ENCODE data around the gene CYP3A7. TPM values are rescaled to one million over a fixed set of nuclear protein-coding genes. Genes with fewer than 3 reads are reported as not detected.

Gene CYP3A7
- total RNA-seq = under 1 TPM in 1 of 4 donors, not detected in 3; 0.91 TPM

DNA sequence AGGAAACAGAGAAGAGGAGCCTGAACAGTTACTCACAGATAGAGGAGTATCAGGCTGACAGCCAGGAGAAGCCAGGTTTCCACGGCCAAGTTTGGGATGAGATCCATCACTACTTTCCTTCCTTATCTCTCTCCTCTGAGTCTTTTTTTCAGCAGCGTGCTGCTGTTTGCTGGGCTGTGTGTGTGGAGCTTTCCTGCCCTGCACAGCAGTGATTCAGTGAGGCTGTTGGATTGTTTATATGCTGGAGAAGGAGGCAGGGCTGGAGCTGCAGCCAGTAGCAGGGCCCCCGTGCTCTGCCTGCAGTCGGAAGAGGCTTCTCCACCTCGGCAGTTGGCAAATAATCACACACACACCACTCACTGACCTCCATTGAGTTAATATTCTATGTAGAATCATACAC, at the start of gene CYP3A7:
Gene CYP3A7, minus strand, starts transcription at position 210 of the 400 bp plus-strand sequence. Its CDS starts 103 bp downstream, at position 107.
- no peak for DNase-seq
- intact Hi-C loops (cut with DNase I; ENCODE audit: low total_unique reads) = no loop called here
- Histone ChIP-seq H3K36me3 (no peaks in the 10 kb centered on the region), H3K4me1 (no peaks in the 10 kb centered on the region), H3K9me3 (no peaks in the 10 kb centered on the region), H3K4me3 (no peak within 1 kb of the TSS), H3K27ac (no peak within 1 kb of the TSS), H3K27me3 (no peaks in the 10 kb centered on the region)
- no peak for TF ChIP-seq POLR2A (IDR thresholded peaks at IDR 0.05)
- TF ChIP-seq, protein P1, sequence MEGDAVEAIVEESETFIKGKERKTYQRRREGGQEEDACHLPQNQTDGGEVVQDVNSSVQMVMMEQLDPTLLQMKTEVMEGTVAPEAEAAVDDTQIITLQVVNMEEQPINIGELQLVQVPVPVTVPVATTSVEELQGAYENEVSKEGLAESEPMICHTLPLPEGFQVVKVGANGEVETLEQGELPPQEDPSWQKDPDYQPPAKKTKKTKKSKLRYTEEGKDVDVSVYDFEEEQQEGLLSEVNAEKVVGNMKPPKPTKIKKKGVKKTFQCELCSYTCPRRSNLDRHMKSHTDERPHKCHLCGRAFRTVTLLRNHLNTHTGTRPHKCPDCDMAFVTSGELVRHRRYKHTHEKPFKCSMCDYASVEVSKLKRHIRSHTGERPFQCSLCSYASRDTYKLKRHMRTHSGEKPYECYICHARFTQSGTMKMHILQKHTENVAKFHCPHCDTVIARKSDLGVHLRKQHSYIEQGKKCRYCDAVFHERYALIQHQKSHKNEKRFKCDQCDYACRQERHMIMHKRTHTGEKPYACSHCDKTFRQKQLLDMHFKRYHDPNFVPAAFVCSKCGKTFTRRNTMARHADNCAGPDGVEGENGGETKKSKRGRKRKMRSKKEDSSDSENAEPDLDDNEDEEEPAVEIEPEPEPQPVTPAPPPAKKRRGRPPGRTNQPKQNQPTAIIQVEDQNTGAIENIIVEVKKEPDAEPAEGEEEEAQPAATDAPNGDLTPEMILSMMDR (IDR thresholded peaks at IDR 0.05) = no peak

DNA sequence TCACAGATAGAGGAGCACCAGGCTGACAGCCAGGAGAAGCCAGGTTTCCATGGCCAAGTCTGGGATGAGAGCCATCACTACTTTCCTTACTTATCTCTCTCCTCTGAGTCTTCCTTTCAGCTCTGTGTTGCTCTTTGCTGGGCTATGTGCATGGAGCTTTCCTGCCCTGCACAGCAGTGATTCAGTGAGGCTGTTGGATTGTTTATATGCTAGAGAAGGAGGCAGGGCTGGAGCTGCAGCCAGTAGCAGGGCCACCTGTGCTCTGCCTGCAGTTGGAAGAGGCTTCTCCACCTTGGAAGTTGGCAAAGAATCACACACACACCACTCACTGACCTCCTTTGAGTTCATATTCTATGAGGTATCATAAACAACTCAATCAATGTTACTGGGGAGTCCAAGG, 49.0 kb upstream of the CYP3A7 start, which contains the start of gene CYP3A4:
Gene CYP3A4, minus strand, starts transcription at position 178 of the 400 bp plus-strand sequence. Its CDS starts 103 bp downstream, at position 75.
- no peak for DNase-seq
- Histone ChIP-seq H3K9me3 (no peaks in the 10 kb centered on the region), H3K27ac (no peak within 1 kb of the TSS), H3K36me3 (no peaks in the 10 kb centered on the region), H3K4me1 (no peaks in the 10 kb centered on the region), H3K27me3 (no peaks in the 10 kb centered on the region), H3K4me3 (no peak within 1 kb of the TSS)
- TF ChIP-seq POLR2A (IDR thresholded peaks at IDR 0.05) = no peak
- TF ChIP-seq, protein P1 (IDR thresholded peaks at IDR 0.05) = no peak
- intact Hi-C loops (cut with DNase I; ENCODE audit: low total_unique reads) = no loop called here

GRCh38 chr7:99782012-99782953, 47.3 kb upstream of the CYP3A7 start:
- H3K36me3 ChIP-seq = no peaks in the 10 kb centered on the region
- no peaks in the 10 kb centered on the region for H3K27me3 ChIP-seq
- H3K4me1 ChIP-seq = no peaks in the 10 kb centered on the region
- TF ChIP-seq, protein P1 (IDR thresholded peaks at IDR 0.05) = no peak
- TF ChIP-seq POLR2A (IDR thresholded peaks at IDR 0.05) = no peak
- H3K27ac ChIP-seq = no peak overlapping the region
- intact Hi-C loops (cut with DNase I; ENCODE audit: low total_unique reads) = no loop called here
- DNase-seq = no peak
- no peak overlapping the region for H3K4me3 ChIP-seq
- H3K9me3 ChIP-seq = no peaks in the 10 kb centered on the region

DNA sequence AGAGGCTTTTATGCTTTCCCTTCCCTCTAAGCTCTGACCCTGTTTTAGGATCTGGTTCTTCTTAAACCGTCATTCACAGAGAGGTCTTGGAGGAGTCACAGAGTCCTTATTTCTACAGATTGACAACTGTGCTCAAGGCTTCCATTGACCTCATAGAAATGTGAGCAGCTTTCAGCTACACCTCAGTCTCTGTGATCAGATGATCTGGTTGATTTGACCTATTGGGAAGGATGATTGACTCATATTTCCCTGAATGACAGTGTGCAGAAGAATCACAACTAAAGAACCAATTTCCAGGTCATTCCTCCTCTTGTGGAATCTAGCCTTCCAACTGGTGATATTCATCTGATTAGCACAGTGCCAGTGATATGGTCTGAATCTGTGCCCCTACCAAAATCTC, 45.6 kb upstream of the CYP3A7 start:
- Histone ChIP-seq H3K27me3 (no peaks in the 10 kb centered on the region), H3K4me1 (no peaks in the 10 kb centered on the region), H3K9me3 (no peaks in the 10 kb centered on the region), H3K4me3 (no peak overlapping the region), H3K27ac (no peak overlapping the region), H3K36me3 (no peaks in the 10 kb centered on the region)
- intact Hi-C loops (cut with DNase I; ENCODE audit: low total_unique reads) = no loop called here
- DNase-seq = no peak
- no peak for TF ChIP-seq POLR2A (IDR thresholded peaks at IDR 0.05)
- TF ChIP-seq, protein P1 (IDR thresholded peaks at IDR 0.05) = no peak

- intact Hi-C loops (cut with DNase I; ENCODE audit: low total_unique reads) = no loop called here
- Histone ChIP-seq H3K4me3 (no peak overlapping the region), H3K27ac (no peak overlapping the region), H3K4me1 (no peaks in the 10 kb centered on the region), H3K27me3 (no peaks in the 10 kb centered on the region), H3K36me3 (no peaks in the 10 kb centered on the region), H3K9me3 (no peaks in the 10 kb centered on the region)
- TF ChIP-seq POLR2A (IDR thresholded peaks at IDR 0.05) = no peak
- TF ChIP-seq, protein P1 (IDR thresholded peaks at IDR 0.05) = no peak
- DNase-seq = no peak
Observed at GRCh38 chr7:99779949-99780348, 45.0 kb upstream of the CYP3A7 start.

Data from uterus (tissue), 4 donors.